CD1c-positive myeloid dendritic cell (primary cell): ENCODE measurements around the gene ZNF697.
"Not testable (repeated sequence)": the region's sequence is repeated elsewhere in the genome, so short reads cannot be mapped to it uniquely, and the experiment has no call there.

ENCODE experiments used
- DNase-seq: peaks from one replicate; pipeline ENCODE4 v3.0.0-alpha.2; 2016; ENCODE audit errors: extremely low spot score

Gene ZNF697

DNA sequence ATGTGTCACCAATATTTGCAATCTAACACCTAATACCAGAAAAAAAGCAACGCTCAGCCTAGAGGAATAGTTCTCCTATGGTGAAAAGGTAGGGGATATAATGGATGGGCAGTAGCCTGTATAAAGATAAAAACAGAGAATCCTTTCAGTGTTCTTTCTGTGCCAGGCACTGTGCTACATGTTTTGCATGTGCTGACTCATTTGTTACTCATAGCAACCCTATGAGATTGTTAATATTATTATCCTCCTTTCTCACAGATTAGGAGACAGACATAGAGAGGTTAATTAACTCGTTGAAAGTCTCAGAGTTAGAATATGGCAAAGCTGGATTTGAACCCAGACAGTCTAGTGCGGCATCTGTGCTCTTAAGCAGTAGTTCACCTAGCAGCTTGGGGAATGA is 45.3 kb downstream of the ZNF697 start:
- not testable (repeated sequence) for DNase-seq

GRCh38 chr1:119602169-119602568 is 45.9 kb downstream of the ZNF697 start:
- DNase-seq: no peak

DNA sequence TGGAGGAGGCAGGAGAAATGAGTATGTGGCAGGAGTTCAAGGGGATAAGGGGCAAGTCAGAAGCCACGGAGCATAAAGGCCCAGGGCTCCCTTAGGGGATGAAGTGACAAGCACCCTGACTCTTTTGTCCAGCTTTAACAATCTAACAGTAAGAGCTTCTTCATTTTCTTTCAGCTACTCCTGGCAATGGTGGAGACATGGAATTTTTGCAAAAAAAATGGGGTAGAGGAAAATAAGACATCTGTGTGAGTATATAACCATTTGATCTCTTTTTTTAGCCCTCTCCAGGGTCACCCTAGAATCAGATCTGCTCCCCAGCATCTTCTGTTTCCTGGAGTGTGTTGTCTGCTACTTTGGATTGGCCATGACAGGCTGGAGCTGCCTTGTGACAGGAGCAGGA is 47.1 kb downstream of the ZNF697 start:
- DNase-seq: no peak

DNA sequence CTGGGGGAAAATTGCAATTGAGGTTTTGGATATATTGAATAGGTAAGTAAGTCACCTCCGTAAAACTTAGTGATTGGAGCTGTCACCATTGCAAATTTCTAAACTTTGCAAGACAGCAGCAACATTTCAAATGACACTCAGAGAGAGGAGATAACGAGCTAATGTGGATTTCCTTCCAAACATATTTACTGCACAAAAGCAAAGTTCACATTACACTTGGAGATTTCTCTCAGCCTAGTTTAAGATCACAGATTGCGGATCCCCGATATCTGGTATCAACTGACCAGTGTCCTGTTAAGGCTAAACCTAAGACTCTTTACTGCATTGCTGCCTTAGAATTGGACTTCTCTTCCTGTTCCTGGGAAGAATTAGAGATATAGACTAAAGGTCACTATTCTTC is 47.5 kb downstream of the ZNF697 start:
- DNase-seq: no peak

GRCh38 chr1:119595606-119596005 is 52.5 kb downstream of the ZNF697 start:
- DNase-seq: no peak

- no peak for DNase-seq
Measured at GRCh38 chr1:119595168-119595567, 52.9 kb downstream of the ZNF697 start.

DNA sequence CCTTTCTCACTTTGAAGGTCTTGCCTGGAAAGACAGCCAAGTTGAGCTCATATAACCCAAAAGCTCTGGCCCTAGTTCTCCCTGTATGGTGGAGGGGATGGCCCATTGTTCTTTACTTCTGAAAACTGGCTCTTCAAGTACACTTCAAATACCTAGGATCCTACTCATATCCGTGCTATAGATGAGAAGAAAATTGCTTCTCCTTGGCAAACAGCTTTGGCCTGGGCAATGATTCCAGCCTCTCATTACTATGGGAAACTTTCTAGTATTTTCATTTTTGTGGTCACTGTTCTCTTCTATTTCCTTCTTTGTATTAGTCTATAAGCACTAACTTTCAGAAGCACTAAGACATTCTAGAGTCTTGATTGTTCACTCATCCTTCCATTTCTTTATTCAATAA is 53.7 kb downstream of the ZNF697 start:
- DNase-seq: no peak

DNA sequence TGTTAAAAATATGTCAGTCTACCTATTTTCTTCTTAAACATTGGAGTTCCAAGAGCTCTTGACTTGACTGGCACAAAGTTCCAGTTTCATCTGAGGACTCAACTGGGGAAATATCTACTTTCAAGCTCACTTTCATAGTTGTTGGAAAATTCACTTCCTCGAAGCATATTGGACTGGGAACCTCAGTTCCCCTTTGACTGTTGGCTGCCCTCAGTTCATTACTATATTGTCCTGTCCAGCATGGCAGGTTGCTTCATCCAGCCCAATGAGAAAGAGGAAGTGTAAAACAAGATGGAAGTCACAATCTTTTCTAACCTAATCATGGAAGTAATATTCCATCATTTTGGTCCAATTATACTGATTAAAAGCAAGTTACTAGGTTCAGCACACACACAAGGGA is 54.3 kb downstream of the ZNF697 start:
- peak; percentile 66 for DNase-seq

DNA sequence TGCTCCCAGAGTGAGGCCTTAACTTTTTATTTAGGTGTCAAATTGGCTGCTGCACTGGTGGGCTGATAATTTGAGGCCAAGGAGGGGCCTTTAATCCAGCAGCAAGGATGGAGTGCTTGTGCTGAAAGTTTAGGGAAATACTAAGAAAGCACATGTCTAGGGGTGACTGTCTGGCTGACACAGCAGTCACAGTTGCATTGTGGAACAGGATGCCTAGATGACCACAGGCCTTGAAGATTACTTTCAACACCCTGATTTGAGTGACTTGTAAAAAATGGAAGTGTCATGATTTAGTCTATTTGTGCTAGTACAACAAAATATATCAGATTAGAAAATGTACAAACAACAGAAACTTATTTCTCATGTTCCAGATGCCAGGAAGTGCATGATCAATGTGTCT is 57.7 kb downstream of the ZNF697 start:
- DNase-seq: no peak

DNA sequence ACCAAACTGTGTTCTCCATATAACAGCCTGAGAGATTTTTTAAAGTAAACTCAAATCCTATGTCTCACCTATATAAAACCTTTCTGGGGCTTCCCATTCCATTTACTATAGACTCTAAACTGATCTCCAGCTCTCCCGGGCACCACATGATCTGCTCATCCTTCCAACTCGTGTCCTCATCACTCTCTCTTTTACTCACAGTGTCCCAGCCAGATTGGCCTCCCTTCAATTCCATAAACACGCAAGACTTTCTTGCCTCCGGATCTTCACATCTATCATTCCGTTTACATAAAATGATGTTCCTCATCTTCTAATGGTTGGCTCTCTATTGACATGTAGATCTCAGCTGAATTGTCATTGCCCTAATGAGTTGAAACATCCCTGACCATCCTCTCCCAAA is 59.4 kb downstream of the ZNF697 start:
- DNase-seq: no peak

- no peak for DNase-seq
Measured at GRCh38 chr1:119587341-119587740, 60.7 kb downstream of the ZNF697 start.

- peak; percentile 55 for DNase-seq
Measured at GRCh38 chr1:119585801-119586200, 62.3 kb downstream of the ZNF697 start.

GRCh38 chr1:119582801-119583200 is 65.3 kb downstream of the ZNF697 start:
- DNase-seq: peak; percentile 69

GRCh38 chr1:119581076-119581475 is 67.0 kb downstream of the ZNF697 start:
- DNase-seq: not testable (repeated sequence)

DNA sequence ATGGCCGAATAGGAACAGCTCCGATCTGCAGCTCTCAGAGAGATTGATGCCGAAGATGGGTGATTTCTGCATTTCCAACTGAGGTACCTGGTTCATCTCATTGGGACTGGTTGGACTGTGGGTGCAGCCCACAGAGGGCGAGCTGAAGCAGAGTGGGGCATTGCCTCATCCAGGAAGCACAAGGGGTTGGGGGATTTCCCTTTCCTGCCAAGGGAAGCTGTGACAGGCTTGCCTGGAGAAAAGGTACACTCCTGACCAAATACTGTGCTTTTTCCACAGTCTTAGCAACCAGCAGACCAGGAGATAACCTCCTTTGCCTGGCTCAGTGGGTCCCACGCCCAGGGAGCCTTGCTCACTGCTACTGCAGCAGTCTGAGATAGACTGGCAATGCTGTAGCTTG is 74.2 kb downstream of the ZNF697 start:
- no peak for DNase-seq

GRCh38 chr1:119569930-119570622 is 78.0 kb downstream of the ZNF697 start:
- DNase-seq: peak; percentile 50
